SHP77 (cell line): ENCODE results near the gene ADORA2B.

Experiments used
- DNase-seq, 2 experiments: peaks; one replicate each; lab custom pipeline; 2025; lab: John Stamatoyannopoulos, UW

ADORA2B gene

GRCh38 chr17:15996322-15996721 lies 51.4 kb downstream of the ADORA2B start:
- DNase-seq: no peak

- no peak for DNase-seq
These were observed 53.2 kb downstream of the ADORA2B start for GRCh38 chr17:15998031-15998562.

- peak; percentile 100 for DNase-seq
These were observed 54.4 kb downstream of the ADORA2B start, which contains the start of the genes TTC19 and ZSWIM7 for GRCh38 chr17:15999141-15999973. Gene TTC19 (plus strand): TSS chr17:15999824. CDS start chr17:15999849, 25 bp downstream. Gene ZSWIM7 (minus strand): TSS chr17:15999704. CDS start chr17:15999594, 110 bp downstream.

GRCh38 chr17:15999974-16000827 lies 55.3 kb downstream of the ADORA2B start:
- DNase-seq: peak; percentile 88 to 90

- DNase-seq: no peak
These were observed 56.4 kb downstream of the ADORA2B start for GRCh38 chr17:16001226-16001897.

GRCh38 chr17:16002708-16003260 lies 57.9 kb downstream of the ADORA2B start:
- no peak for DNase-seq

- DNase-seq: no peak
These were observed 58.9 kb downstream of the ADORA2B start for GRCh38 chr17:16003841-16004240.

- no peak for DNase-seq
These were observed 60.7 kb downstream of the ADORA2B start for GRCh38 chr17:16005636-16006035.

- DNase-seq: no peak
These were observed 62.5 kb downstream of the ADORA2B start for GRCh38 chr17:16007439-16007838.

GRCh38 chr17:16013943-16014407 lies 69.0 kb downstream of the ADORA2B start:
- peak; percentile 54 to 80 for DNase-seq

- DNase-seq: no peak
These were observed 74.4 kb downstream of the ADORA2B start for GRCh38 chr17:16019347-16019746.

GRCh38 chr17:16023881-16024280 lies 79.0 kb downstream of the ADORA2B start:
- DNase-seq: no peak

- DNase-seq: no peak
These were observed 80.3 kb downstream of the ADORA2B start for GRCh38 chr17:16025202-16025601.
